Liver (tissue), 3 donors: Measurements from ENCODE around the gene GGCX.
A peak's percentile ranks its signal among the peaks of the same experiment; 100 is the strongest.

Experiments used
- ATF3 ChIP-seq: IDR thresholded peaks from 2 replicates; pipeline ENCODE4 v1.6.1; 2016; ENCODE audit warnings: antibody characterized with exemption
- CTCF ChIP-seq: fragments of 150-350 bp; IDR thresholded peaks from 2 replicates; pipeline ENCODE4 v1.5.1; 2017; ENCODE audit warnings: improper control_type of control experiment, low read depth, low read length; ENCODE audit not compliant: missing input control
- HNF4A ChIP-seq, 2 donors: conservative IDR thresholded peaks; 2 replicates each; pipeline ENCODE4 v1.6.1; 2016; ENCODE audit warnings: antibody characterized with exemption in 2 of 2, mild to moderate bottlenecking in 2 of 2
- RAD21 ChIP-seq, 2 donors: IDR thresholded peaks; 2 replicates each; pipeline ENCODE4 v1.6.1; 2016; ENCODE audit warnings: antibody characterized with exemption in 2 of 2, mild to moderate bottlenecking in 2 of 2
- REST ChIP-seq: IDR thresholded peaks from 2 replicates; pipeline ENCODE4 v1.6.1; 2016; ENCODE audit warnings: antibody characterized with exemption, mild to moderate bottlenecking
- SP1 ChIP-seq: IDR thresholded peaks from 2 replicates; pipeline ENCODE4 v1.6.1; 2018; ENCODE audit warnings: antibody characterized with exemption, mild to moderate bottlenecking
- TAF1 ChIP-seq: conservative IDR thresholded peaks from 2 replicates; pipeline ENCODE4 v1.6.1; 2016; ENCODE audit warnings: antibody characterized with exemption, mild to moderate bottlenecking
- ZBTB33 ChIP-seq: IDR thresholded peaks from 2 replicates; pipeline ENCODE4 v1.6.1; 2016; ENCODE audit warnings: antibody characterized with exemption
- donor health status: healthy.
- donor health status: healthy.

- TF ChIP-seq CTCF (no peak), RAD21 (IDR thresholded peaks at IDR 0.05) (peak in 1 of 2 donors; percentile 27), SP1 (peak; percentile 78), ATF3 (no peak), ZBTB33 (no peak), TAF1 (peak; percentile 83), REST (peak; percentile 65), HNF4A (conservative IDR thresholded peaks at IDR 0.05) (peak in 1 of 2 donors; percentile 36)
Observed at GRCh38 chr2:85595301-85596025, 34.2 kb upstream of the GGCX start, which contains the start of gene RNF181.
